Upper lobe of left lung (tissue), 6 donors: Measurements from ENCODE around the gene MYMK. TPM values are rescaled to one million over a fixed set of nuclear protein-coding genes. Genes with fewer than 3 reads are reported as not detected.

Experiments
- ATAC-seq, 2 donors: fragments of 200-7000 bp; cut with Tn5 transposase; one replicate each; pipeline ENCODE4 v1.9.1; 2022; ENCODE audit warnings: mild to moderate bottlenecking in 2 of 2, moderate library complexity in 2 of 2; ENCODE audit not compliant: low FRiP score in 2 of 2
- DNase-seq, 2 donors: peaks; one replicate each; pipeline ENCODE4 v3.0.0-alpha.2; 2019 to 2020
- H3K27ac ChIP-seq, 4 donors: fragments of 200-600 bp; sonication (generic); one replicate each; pipeline ENCODE4 v1.5.1; 2016 to 2019
- H3K27me3 ChIP-seq, 4 donors: fragments of 200-600 bp; sonication (generic); one replicate each; pipeline ENCODE4 v1.5.1; 2017 to 2019
- H3K36me3 ChIP-seq, 4 donors: fragments of 200-600 bp; sonication (generic); one replicate each; pipeline ENCODE4 v1.5.1; 2016 to 2019
- H3K4me1 ChIP-seq, 4 donors: fragments of 200-600 bp; sonication (generic); one replicate each; pipeline ENCODE4 v1.5.1; 2018 to 2019
- H3K4me3 ChIP-seq, 4 donors: fragments of 200-600 bp; sonication (generic); one replicate each; pipeline ENCODE4 v1.5.1; 2017 to 2019; ENCODE audit warnings: mild to moderate bottlenecking in 2 of 4, moderate library complexity in 1 of 4
- H3K9me3 ChIP-seq, 4 donors: fragments of 200-600 bp; sonication (generic); one replicate each; pipeline ENCODE4 v1.5.1; 2018 to 2019
- CTCF ChIP-seq, 6 experiments: fragments of 450-650 bp in 4 of 6; fragments of 200-600 bp in 2 of 6; sonication (generic) in 2 of 6; IDR thresholded peaks; one replicate each; pipeline ENCODE4 v1.5.1; 2016 to 2019; ENCODE audit warnings: antibody characterized with exemption in 6 of 6
- EP300 ChIP-seq, 4 donors: sonication (generic); formaldehyde crosslinking; IDR thresholded peaks; one replicate each; pipeline ENCODE4 v1.5.1; 2017; ENCODE audit warnings: antibody characterized with exemption in 4 of 4, control low read depth in 2 of 4
- POLR2A ChIP-seq, 4 donors: fragments of 450-650 bp; IDR thresholded peaks; one replicate each; pipeline ENCODE4 v1.5.1; 2016 to 2017; ENCODE audit warnings: antibody characterized with exemption in 4 of 4, mild to moderate bottlenecking in 2 of 4
- POLR2AphosphoS5 ChIP-seq, 2 donors: sonication (generic); formaldehyde crosslinking; IDR thresholded peaks; one replicate each; pipeline ENCODE4 v1.5.1; 2017; ENCODE audit warnings: antibody characterized with exemption in 2 of 2
- WGBS, 2 donors: methylation state at CpG; one replicate each; pipeline ENCODE4 v1.1.5; 2017 to 2018; 5-methylcytosine and 5-hydroxymethylcytosine counted together
- total RNA-seq, 6 donors: library from RNA; depleted of rRNA in 4 of 6; stranded (reverse); fragments of >200 nt in 4 of 6; gene quantifications; one replicate each; pipeline versions ENCODE4 v1.1.0 to v1.2.1, GENCODE V29; 2016 to 2021
- donor health status: DM: no; HTN: no; CAD: no; lungs with moderate emphysema.
- donor health status: DM: no; HTN: yes; CAD: no; lungs with severe emphysema.

MYMK gene
- total RNA-seq, 6 donors from 2014 or later = not detected

GRCh38 chr9:133476941-133477340 is 47.8 kb downstream of the MYMK start:
- H3K27me3 ChIP-seq = peaks cover 0 to 3% (median 0%) of the 10 kb centered on the region in 4 donors
- H3K9me3 ChIP-seq = no peaks in the 10 kb centered on the region
- DNase-seq (peak in 1 of 2 donors; percentile 81), ATAC-seq (no peak)
- TF ChIP-seq POLR2AphosphoS5 (IDR thresholded peaks at IDR 0.05) = no peak
- no peak for TF ChIP-seq EP300 (IDR thresholded peaks at IDR 0.05)
- no peak for TF ChIP-seq CTCF (IDR thresholded peaks at IDR 0.05)
- TF ChIP-seq POLR2A (IDR thresholded peaks at IDR 0.05) = no peak
- peaks cover 22 to 45% (median 32%) of the 10 kb centered on the region in 4 donors for H3K4me1 ChIP-seq
- no peak overlapping the region for H3K27ac ChIP-seq
- H3K36me3 ChIP-seq = peaks cover 0 to 36% (median 17%) of the 10 kb centered on the region in 4 donors
- peak overlapping the region in 1 of 4 donors; percentile 79 for H3K4me3 ChIP-seq
- WGBS, 2 donors = 88 to 92% methylated on average over 5 to 13 of the region's 21 CpGs

GRCh38 chr9:133476036-133476931 is 48.5 kb downstream of the MYMK start:
- no peak overlapping the region for H3K27ac ChIP-seq
- ATAC-seq (no peak), DNase-seq (peak in 1 of 2 donors; percentile 52)
- peaks cover 0 to 41% (median 19%) of the 10 kb centered on the region in 4 donors for H3K36me3 ChIP-seq
- no peaks in the 10 kb centered on the region for H3K9me3 ChIP-seq
- 76 to 82% methylated on average over 19 to 27 of the region's 27 CpGs for WGBS, 2 donors
- H3K4me3 ChIP-seq = peak overlapping the region in 1 of 4 donors; percentile 6
- TF ChIP-seq CTCF (IDR thresholded peaks at IDR 0.05) = no peak
- no peak for TF ChIP-seq EP300 (IDR thresholded peaks at IDR 0.05)
- no peak for TF ChIP-seq POLR2AphosphoS5 (IDR thresholded peaks at IDR 0.05)
- no peak for TF ChIP-seq POLR2A (IDR thresholded peaks at IDR 0.05)
- peaks cover 22 to 47% (median 32%) of the 10 kb centered on the region in 4 donors for H3K4me1 ChIP-seq
- peaks cover 0 to 3% (median 0%) of the 10 kb centered on the region in 4 donors for H3K27me3 ChIP-seq

GRCh38 chr9:133475292-133476012 is 49.3 kb downstream of the MYMK start:
- Histone ChIP-seq H3K4me1 (peaks cover 22 to 52% (median 32%) of the 10 kb centered on the region in 4 donors), H3K27ac (no peak overlapping the region), H3K36me3 (peaks cover 0 to 41% (median 19%) of the 10 kb centered on the region in 4 donors), H3K27me3 (peaks cover 0 to 3% (median 0%) of the 10 kb centered on the region in 4 donors), H3K9me3 (no peaks in the 10 kb centered on the region), H3K4me3 (no peak overlapping the region)
- DNase-seq = peak in 1 of 2 donors; percentile 79
- no peak for ATAC-seq
- TF ChIP-seq CTCF (IDR thresholded peaks at IDR 0.05) (no peak), EP300 (IDR thresholded peaks at IDR 0.05) (no peak), POLR2AphosphoS5 (IDR thresholded peaks at IDR 0.05) (no peak), POLR2A (IDR thresholded peaks at IDR 0.05) (no peak)
- WGBS, 2 donors = 90 to 91% methylated on average over 10 to 27 of the region's 27 CpGs

GRCh38 chr9:133474853-133475252 is 49.9 kb downstream of the MYMK start:
- no peak for TF ChIP-seq POLR2A (IDR thresholded peaks at IDR 0.05)
- TF ChIP-seq EP300 (IDR thresholded peaks at IDR 0.05) = no peak
- TF ChIP-seq CTCF (IDR thresholded peaks at IDR 0.05) = no peak
- no peak for TF ChIP-seq POLR2AphosphoS5 (IDR thresholded peaks at IDR 0.05)
- no peak overlapping the region for H3K27ac ChIP-seq
- no peaks in the 10 kb centered on the region for H3K9me3 ChIP-seq
- H3K4me1 ChIP-seq = peaks cover 21 to 51% (median 32%) of the 10 kb centered on the region in 4 donors
- 88% methylated on average over 18 of the region's 20 CpGs; no CpG with 5 or more reads in 1 of the 2 donors for WGBS, 2 donors
- H3K4me3 ChIP-seq = no peak overlapping the region
- H3K36me3 ChIP-seq = peaks cover 0 to 41% (median 19%) of the 10 kb centered on the region in 4 donors
- H3K27me3 ChIP-seq = peaks cover 0 to 3% (median 0%) of the 10 kb centered on the region in 4 donors
- DNase-seq (peak in 1 of 2 donors; percentile 78), ATAC-seq (no peak)
